NCI-H1048 (cell line): ENCODE measurements around the gene HTT-AS.
"Not testable (repeated sequence)": the region's sequence is repeated elsewhere in the genome, so short reads cannot be mapped to it uniquely, and the experiment has no call there.

ENCODE experiments used
- DNase-seq: peaks from one replicate; lab custom pipeline; 2025; lab: John Stamatoyannopoulos, UW

The HTT-AS gene

DNA sequence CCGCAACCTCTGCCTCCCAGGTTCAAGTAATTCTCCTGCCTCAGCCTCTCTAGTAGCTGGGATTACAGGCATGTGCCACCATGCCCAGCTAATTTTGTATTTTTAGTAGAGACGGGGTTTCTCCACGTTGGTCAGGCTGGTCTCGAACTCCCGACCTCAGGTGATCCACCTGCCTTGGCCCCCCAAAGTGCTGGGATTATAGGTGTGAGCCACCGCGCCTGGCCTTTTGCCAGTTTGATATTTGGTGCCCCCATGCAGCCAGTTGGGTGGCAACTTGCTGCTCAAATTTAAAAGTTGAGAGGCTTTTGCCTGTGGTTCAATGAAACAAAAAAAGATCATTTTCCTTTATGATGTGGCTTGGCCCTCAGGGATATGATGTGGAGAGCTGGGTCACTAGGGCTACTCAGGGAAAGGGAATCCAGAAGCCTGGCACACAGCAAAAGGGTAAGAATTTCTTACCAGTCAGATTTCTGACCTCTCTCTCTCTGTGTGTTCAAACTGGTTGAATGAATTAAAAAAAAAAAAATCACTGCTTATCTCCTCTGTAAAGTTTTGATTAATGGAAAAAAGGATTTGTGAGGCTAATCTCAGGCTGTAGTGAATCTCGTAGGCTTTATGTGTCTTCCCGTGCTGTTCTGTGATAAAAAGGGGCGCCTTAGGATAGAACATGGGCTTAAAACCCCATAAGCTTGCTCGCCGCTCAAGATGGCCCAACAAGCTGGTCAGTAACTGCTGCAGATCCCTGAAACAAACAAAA lies 23.0 kb downstream of the HTT-AS start:
- DNase-seq, result not testable (repeated sequence)

DNA sequence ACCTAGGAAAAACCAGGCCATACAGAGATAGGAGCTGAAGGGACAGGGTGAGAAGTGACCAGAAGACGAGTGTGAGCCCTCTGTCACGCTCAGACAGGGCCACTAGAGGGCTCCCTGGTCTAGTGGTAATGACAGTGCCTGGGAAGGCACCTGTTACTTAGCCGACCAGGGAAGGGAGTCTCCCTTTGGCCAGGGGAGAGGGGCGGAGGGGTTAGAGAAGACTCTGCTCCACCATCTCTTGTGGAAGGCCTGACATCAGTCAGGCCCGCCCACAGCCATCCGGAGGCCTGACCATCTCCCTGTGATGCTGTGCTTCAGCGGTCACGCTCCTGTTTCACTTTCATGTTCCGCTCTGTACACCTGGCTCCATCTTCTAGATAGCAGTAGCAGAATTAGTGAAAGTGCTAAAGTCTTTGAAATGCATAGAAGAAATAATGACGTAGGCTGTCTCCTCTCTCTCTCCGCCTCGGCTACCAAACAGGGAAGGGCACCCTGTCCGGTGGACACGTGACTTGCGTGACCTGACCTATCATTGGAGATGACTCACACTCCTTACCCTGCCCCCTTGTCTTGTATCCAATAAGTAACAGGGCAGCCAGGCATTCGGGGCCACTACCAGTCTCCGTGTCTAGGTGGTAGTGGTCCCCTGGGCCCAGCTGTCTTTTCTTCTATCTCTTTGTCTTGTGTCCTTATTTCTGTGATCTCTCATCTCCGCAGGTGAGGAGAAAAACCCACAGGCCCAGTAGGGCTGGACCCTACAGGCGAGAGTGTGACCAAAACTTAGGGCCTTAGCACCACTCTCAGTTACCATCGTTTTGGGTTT lies 26.7 kb downstream of the HTT-AS start:
- DNase-seq, result no peak

GRCh38 chr4:3046623-3047022 lies 27.7 kb downstream of the HTT-AS start:
- no peak for DNase-seq

GRCh38 chr4:3046162-3046561 lies 28.2 kb downstream of the HTT-AS start:
- DNase-seq, result no peak

GRCh38 chr4:3044870-3045819 lies 29.2 kb downstream of the HTT-AS start:
- DNase-seq, result no peak

DNA sequence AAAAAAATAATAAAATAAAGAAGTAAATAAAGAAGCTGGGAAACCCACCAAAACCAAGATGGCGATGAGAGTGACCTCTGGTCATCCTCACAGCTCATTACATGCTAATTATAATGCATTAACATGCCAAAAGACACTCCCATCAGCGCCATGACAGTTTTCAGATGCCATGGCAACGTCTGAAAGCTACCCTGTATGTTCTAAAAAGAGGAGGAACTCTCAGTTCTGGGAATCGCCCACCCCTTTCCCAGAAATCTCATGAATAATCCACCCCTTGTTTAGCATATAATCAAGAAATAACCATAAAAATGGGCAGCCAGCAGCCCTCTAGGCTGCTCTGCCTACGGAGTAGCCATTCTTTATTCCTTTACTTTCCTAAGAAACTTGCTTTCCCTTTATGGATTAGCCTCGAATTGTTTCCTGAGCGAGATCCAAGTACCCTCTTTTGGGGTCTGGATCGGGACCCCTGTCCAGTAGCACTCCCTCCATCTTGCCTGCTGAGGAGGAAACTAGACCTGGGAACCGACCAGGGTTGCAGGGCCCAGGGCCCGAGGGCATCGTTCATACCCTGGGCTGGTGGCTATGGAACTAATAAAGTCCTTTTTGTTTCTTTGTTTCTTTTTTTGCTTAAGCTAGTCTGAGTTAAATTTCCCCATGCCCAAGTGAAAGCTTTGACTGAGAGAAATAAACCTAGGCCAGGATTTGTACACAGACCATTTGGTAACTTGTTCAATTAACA lies 30.9 kb downstream of the HTT-AS start:
- no peak for DNase-seq

- no peak for DNase-seq
These were observed 32.1 kb downstream of the HTT-AS start for GRCh38 chr4:3042226-3042625.

- DNase-seq, result no peak
These were observed 32.9 kb downstream of the HTT-AS start for GRCh38 chr4:3041192-3042142.

DNA sequence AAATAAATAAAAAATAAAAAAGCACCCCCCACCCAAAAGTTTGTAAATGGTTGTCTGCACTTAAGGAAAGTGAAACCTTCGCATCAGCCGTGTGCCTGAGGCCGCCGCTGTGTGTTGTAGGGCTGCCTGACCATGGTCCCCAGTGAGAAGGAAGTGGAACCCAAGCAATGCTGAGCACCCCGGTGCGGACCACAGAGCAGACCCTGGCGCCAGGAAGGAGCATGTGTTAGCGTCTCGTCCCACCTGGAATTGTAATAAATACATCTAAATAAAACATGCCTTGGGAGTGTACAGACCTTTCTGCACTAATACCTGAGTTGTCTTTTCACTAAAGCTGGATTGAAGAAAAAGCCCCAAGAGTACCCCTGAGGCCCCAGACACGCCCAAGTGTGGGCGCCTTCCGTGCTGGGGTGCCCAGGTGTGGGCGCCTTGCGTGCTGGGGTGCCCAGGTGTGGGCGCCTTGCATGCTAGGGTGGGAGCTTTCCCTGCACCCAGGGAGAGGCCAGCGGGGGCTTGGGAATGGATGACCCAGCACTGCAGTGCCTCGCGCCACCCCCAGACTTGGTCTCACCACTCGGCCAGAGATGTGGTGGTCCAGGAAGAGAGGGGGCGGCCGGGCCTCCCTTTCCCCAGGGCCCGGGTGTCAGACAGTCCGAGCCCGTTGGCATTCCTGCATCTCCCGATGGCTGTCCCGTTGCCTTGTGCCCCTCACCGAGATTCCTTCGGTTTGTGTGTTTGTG lies 33.7 kb downstream of the HTT-AS start:
- DNase-seq, result no peak

DNA sequence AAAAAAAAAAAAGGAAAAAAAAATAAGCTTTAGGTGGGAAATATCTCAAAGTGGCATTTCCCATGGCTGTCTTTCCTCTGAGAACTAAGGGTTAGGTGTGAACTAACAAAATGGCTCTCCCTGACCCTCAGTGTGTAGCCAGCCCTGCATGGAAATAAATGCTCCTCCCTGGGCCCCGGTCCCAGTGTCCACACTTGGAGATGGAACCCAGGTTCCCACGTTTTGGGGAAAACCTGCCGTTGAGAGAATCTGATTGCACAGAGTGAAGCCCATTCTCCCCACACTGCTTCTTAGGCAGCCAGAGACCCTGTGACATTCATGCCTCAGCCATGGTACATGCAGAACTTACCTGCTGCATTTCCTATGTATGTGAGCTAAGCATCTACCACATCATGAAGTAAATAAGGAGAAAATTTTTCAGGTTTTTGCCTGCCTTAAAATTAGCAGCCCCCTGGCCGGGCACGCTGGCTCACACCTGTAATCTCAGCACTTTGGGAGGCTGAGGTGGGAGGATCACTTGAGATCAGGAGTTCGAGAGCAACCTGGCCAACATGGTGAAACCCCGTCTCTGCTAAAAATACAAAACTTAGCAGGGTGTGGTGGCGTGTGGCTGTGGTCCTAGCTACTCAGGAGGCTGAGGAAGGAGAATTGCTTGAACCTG lies 34.5 kb downstream of the HTT-AS start:
- no peak for DNase-seq

DNA sequence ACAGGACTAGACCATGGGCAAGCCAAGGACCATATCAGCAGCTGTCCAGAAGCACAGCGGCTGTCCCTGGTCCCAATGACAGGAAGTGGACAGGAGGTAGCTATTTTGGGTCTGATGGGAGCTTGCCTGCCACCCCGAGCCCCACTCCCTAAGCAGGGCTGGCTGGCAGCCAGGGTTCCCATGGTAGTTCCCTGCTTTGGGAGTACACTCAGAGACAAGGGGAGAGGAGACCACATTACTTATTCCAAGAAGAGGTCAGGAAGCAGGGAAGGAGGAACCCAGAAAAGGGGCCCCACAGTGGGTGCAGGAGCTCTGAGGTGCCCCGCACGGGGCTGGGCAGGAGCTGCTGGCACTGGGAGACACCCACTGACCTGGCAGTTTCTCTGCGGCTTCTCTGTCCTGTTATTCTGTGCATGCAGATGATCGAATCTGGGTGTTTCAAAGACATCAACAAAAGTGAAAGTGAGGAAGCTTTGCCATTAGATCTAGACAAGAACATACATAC lies 36.3 kb downstream of the HTT-AS start:
- no peak for DNase-seq

- no peak for DNase-seq
These were observed 38.0 kb downstream of the HTT-AS start for GRCh38 chr4:3036131-3036952.

- DNase-seq, result no peak
These were observed 38.7 kb downstream of the HTT-AS start for GRCh38 chr4:3035674-3036073.

DNA sequence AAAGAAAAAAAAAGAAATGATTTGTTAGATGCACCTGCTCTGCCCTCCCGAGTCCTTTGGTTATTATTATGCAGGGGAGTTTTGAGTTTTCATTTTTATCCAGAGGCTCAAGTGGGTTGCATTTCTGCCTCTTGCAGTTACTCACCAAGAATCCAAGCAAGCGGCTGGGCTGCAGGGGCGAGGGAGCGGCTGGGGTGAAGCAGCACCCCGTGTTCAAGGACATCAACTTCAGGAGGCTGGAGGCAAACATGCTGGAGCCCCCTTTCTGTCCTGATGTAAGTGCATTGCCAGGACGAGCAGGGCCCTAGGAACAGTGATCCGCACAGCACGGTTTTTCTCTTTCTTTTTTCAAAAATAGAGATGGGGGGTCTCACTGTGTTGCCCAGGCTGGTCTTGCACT lies 39.1 kb downstream of the HTT-AS start:
- DNase-seq, result no peak

GRCh38 chr4:3034231-3034630 lies 40.1 kb downstream of the HTT-AS start:
- DNase-seq, result no peak

DNA sequence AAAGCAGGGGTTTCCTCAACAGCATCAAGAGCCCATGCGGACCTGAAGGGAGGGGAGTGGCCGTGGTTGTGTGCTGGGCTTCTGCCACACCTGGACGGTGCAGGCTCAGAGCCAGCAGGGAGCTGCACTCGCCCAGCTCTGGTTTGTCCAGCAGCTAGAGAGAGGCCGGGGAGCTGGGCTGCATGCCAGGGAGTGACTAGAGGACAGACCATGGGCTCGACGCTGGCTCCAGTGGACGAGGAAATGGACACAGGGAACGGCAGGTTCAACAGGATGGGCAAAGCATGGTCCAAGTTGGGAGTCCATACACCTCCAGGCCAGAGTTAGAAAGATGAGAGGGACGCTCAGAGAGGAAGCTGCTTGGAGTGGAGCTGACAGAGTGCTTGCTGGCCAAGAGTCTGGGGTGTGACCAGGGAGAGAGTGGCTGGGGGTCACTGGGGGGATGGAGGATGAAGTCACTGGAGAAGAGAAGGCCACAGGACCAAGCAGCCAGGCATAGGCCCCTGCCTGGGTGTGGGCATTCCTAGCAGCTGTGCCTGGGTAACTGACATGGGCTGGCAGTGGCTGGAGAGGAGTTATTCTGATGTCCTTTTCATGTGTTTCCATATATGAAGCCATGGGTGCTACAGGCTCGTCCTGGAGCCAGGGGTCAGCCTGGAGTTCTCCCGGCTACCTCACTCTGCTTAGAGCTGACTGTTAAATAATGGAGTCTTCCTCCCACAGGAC lies 42.8 kb downstream of the HTT-AS start:
- no peak for DNase-seq
